Neuronal stem cell (in vitro differentiated cells): ENCODE measurements around the gene CERS1.

Source experiments
- DNase-seq: peaks from one replicate; pipeline ENCODE4 v3.0.0-alpha.2; 2013; ENCODE audit warnings: low spot score
- H2AFZ ChIP-seq: one replicate; pipeline ENCODE4 v1.6.1; 2013; ENCODE audit warnings: mild to moderate bottlenecking, low read length, inconsistent platforms
- H2AK5ac ChIP-seq: 2 replicates; pipeline ENCODE4 v1.6.1; 2013; ENCODE audit warnings: low read depth, mild to moderate bottlenecking, inconsistent platforms, low read length, moderate library complexity, mixed read lengths
- H2BK120ac ChIP-seq: 2 replicates; pipeline ENCODE4 v1.6.1; 2013; ENCODE audit warnings: low read depth, mild to moderate bottlenecking, inconsistent platforms, low read length, moderate library complexity, mixed read lengths
- H2BK12ac ChIP-seq: one replicate; pipeline ENCODE4 v1.6.1; 2013; ENCODE audit warnings: low read length, inconsistent platforms
- H2BK15ac ChIP-seq: 2 replicates; pipeline ENCODE4 v1.6.1; 2013; ENCODE audit warnings: mild to moderate bottlenecking, low read length, inconsistent platforms, mixed read lengths
- H2BK5ac ChIP-seq: one replicate; pipeline ENCODE4 v1.6.1; 2013; ENCODE audit warnings: inconsistent platforms, mild to moderate bottlenecking, low read length, moderate library complexity
- H3K14ac ChIP-seq: one replicate; pipeline ENCODE4 v1.6.1; 2013; ENCODE audit warnings: low read length, inconsistent platforms
- H3K18ac ChIP-seq: 2 replicates; pipeline ENCODE4 v1.6.1; 2013; ENCODE audit warnings: low read length, inconsistent platforms
- H3K23ac ChIP-seq: 2 replicates; pipeline ENCODE4 v1.6.1; 2013; ENCODE audit warnings: low read depth, mild to moderate bottlenecking, mixed read lengths, low read length, inconsistent platforms; ENCODE audit not compliant: poor library complexity
- H3K27ac ChIP-seq: replicated peaks from 3 replicates; pipeline ENCODE4 v1.5.1; 2013; ENCODE audit warnings: low read length, inconsistent platforms
- H3K27me3 ChIP-seq, 3 experiments: 2 replicates each; pipeline ENCODE4 v1.6.1; 2013; ENCODE audit warnings: low read length in 3 of 3, mild to moderate bottlenecking in 2 of 3, inconsistent platforms in 1 of 3, low read depth in 1 of 3, mixed read lengths in 1 of 3, moderate library complexity in 1 of 3; ENCODE audit not compliant: control insufficient read depth in 3 of 3, insufficient read depth in 3 of 3
- H3K36me3 ChIP-seq, 2 donors: replicated peaks in 1 of 2; 2 replicates each; pipeline ENCODE4 v1.6.1; 2013; ENCODE audit warnings: low read length in 2 of 2; ENCODE audit not compliant: control insufficient read depth in 2 of 2, insufficient read depth in 2 of 2
- H3K4ac ChIP-seq: 2 replicates; pipeline ENCODE4 v1.6.1; 2013; ENCODE audit warnings: inconsistent platforms, mild to moderate bottlenecking, low read length, moderate library complexity
- H3K4me1 ChIP-seq, 2 donors: 1 replicate in 1 of 2; 2 replicates in 1 of 2; pipeline ENCODE4 v1.6.1; 2013; ENCODE audit warnings: low read length in 2 of 2, low read depth in 1 of 2; ENCODE audit not compliant: control insufficient read depth in 2 of 2, insufficient read depth in 1 of 2
- H3K4me2 ChIP-seq: one replicate; pipeline ENCODE4 v1.6.1; 2013; ENCODE audit warnings: mild to moderate bottlenecking, low read length, inconsistent platforms; ENCODE audit not compliant: insufficient read depth, poor library complexity, severe bottlenecking
- H3K4me3 ChIP-seq, 2 donors: 2 replicates each; pipeline ENCODE4 v1.5.1; 2013; ENCODE audit warnings: low read length in 2 of 2, mild to moderate bottlenecking in 2 of 2, inconsistent platforms in 1 of 2, moderate library complexity in 1 of 2
- H3K79me1 ChIP-seq: one replicate; pipeline ENCODE4 v1.6.1; 2013; ENCODE audit warnings: low read depth, mild to moderate bottlenecking, inconsistent platforms, low read length, moderate library complexity
- H3K9ac ChIP-seq: one replicate; pipeline ENCODE4 v1.6.1; 2013; ENCODE audit warnings: mild to moderate bottlenecking, low read depth, low read length, inconsistent platforms; ENCODE audit not compliant: poor library complexity
- H3K9me3 ChIP-seq, 2 donors: replicated peaks in 1 of 2; 2 replicates each; pipeline versions ENCODE3 to v1.6.1; 2013; ENCODE audit warnings: low read length in 2 of 2, mild to moderate bottlenecking in 2 of 2, inconsistent platforms in 1 of 2, low read depth in 1 of 2, mixed read lengths in 1 of 2, moderate library complexity in 1 of 2; ENCODE audit not compliant: control insufficient read depth in 2 of 2, insufficient read depth in 1 of 2
- H4K8ac ChIP-seq: one replicate; pipeline ENCODE4 v1.6.1; 2013; ENCODE audit warnings: low read depth, mild to moderate bottlenecking, inconsistent platforms, low read length, moderate library complexity
- H4K91ac ChIP-seq: one replicate; pipeline ENCODE4 v1.6.1; 2013; ENCODE audit warnings: low read length, low read depth, mild to moderate bottlenecking, inconsistent platforms; ENCODE audit not compliant: poor library complexity
- WGBS, 2 donors: extraction: QIAGEN DNeasy Blood & Tissue Kit; methylation state at CpG; one replicate each; pipeline ENCODE4 v1.1.7; 2013; ENCODE audit warnings: missing lambda C conversion rate in 2 of 2, mixed read lengths in 1 of 2; ENCODE audit not compliant: insufficient read length in 2 of 2, insufficient replicate concordance in 1 of 2; ENCODE audit errors: extremely low coverage in 2 of 2; 5-methylcytosine and 5-hydroxymethylcytosine counted together

CERS1 gene

GRCh38 chr19:18898081-18898606 lies 2.2 kb upstream of the CERS1 start:
- H2BK12ac ChIP-seq, result peak overlapping the region; percentile 33
- no peaks in the 10 kb centered on the region for H3K79me1 ChIP-seq
- no peak overlapping the region for H4K8ac ChIP-seq
- no peak overlapping the region for H3K14ac ChIP-seq
- peaks cover 13 to 40% of the 10 kb centered on the region in 2 donors for H3K36me3 ChIP-seq
- H3K4me2 ChIP-seq, result no peak overlapping the region
- H3K4me3 ChIP-seq, result no peak overlapping the region
- peaks cover 12 to 25% of the 10 kb centered on the region in 2 donors for H3K4me1 ChIP-seq
- H3K4ac ChIP-seq, result no peak overlapping the region
- no peak overlapping the region for H2BK120ac ChIP-seq
- H3K23ac ChIP-seq, result peak overlapping the region; percentile 11
- H2AK5ac ChIP-seq, result peak overlapping the region; percentile 93
- no peak for DNase-seq
- peak overlapping the region; percentile 7 for H3K9ac ChIP-seq
- no peak overlapping the region for H4K91ac ChIP-seq
- no peak overlapping the region for H2BK15ac ChIP-seq
- H2BK5ac ChIP-seq, result peak overlapping the region; percentile 72
- H3K18ac ChIP-seq, result peak overlapping the region; percentile 87
- H3K27ac ChIP-seq, result peak overlapping the region; percentile 22
- no CpG with 5 or more reads among the region's 18 CpGs for WGBS, 2 donors
- no peak overlapping the region for H2AFZ ChIP-seq
- peaks cover 0 to 8% of the 10 kb centered on the region in 2 donors for H3K9me3 ChIP-seq
- peaks cover 0 to 6% (median 0%) of the 10 kb centered on the region in 3 experiments for H3K27me3 ChIP-seq

- Histone ChIP-seq H3K9me3 (peaks cover 0 to 8% of the 10 kb centered on the region in 2 donors), H2AFZ (no peak overlapping the region), H2BK5ac (peak overlapping the region; percentile 82), H3K4me3 (peak overlapping the region in 1 of 2 donors; percentile 4), H3K27me3 (peaks cover 0 to 6% (median 0%) of the 10 kb centered on the region in 3 experiments), H3K9ac (peak overlapping the region; percentile 50), H3K79me1 (no peaks in the 10 kb centered on the region), H3K4ac (no peak overlapping the region), H3K18ac (peak overlapping the region; percentile 65), H4K8ac (no peak overlapping the region), H4K91ac (no peak overlapping the region), H3K4me1 (peaks cover 12 to 25% of the 10 kb centered on the region in 2 donors), H3K23ac (peak overlapping the region; percentile 69), H3K27ac (no peak overlapping the region), H2BK15ac (peak overlapping the region; percentile 79), H2BK12ac (no peak overlapping the region), H2BK120ac (no peak overlapping the region), H3K36me3 (peaks cover 14 to 40% of the 10 kb centered on the region in 2 donors), H3K4me2 (no peak overlapping the region), H3K14ac (no peak overlapping the region), H2AK5ac (peak overlapping the region; percentile 92)
- WGBS, 2 donors, result no CpG with 5 or more reads among the region's 25 CpGs
- no peak for DNase-seq
Measured at GRCh38 chr19:18897094-18898029, 1.4 kb upstream of the CERS1 start.

DNA sequence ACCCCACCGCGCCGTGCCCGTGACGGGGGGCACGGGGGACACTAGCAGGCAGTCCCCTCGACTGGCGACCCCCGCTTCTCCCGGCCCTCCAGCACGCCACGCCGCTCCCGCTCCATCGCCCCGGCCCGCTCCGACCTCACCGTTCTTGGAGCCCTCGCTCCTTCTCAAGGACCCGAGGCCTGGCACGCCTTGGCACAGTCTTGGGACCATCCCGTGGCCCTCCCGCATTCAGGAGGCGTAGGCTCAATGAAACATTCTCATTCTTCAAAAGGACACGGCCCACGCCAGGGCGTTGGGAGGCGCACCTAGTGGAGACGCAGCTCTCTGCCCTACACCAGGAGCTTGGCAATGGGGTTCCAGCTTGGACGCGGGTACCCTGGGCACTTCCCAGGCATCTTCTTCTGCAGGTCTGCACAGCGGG lies 473 bp upstream of the CERS1 start:
- Histone ChIP-seq H3K36me3 (peaks cover 15 to 44% of the 10 kb centered on the region in 2 donors), H3K4me1 (peaks cover 12 to 25% of the 10 kb centered on the region in 2 donors), H4K8ac (peak overlapping the region; percentile 82), H2BK120ac (peak overlapping the region; percentile 87), H3K14ac (peak overlapping the region; percentile 94), H2BK5ac (peak overlapping the region; percentile 82), H3K18ac (peak overlapping the region; percentile 98), H3K23ac (peak overlapping the region; percentile 80), H3K27ac (no peak overlapping the region), H3K9ac (peak overlapping the region; percentile 88), H3K4me3 (peak overlapping the region in 1 of 2 donors; percentile 71), H3K4ac (peak overlapping the region; percentile 37), H3K27me3 (peaks cover 0 to 6% (median 0%) of the 10 kb centered on the region in 3 experiments), H4K91ac (no peak overlapping the region), H2AFZ (peak overlapping the region; percentile 66), H3K9me3 (peaks cover 0 to 7% of the 10 kb centered on the region in 2 donors), H2BK12ac (peak overlapping the region; percentile 90), H2BK15ac (peak overlapping the region; percentile 58), H3K4me2 (peak overlapping the region; percentile 49), H2AK5ac (peak overlapping the region; percentile 92), H3K79me1 (no peaks in the 10 kb centered on the region)
- no CpG with 5 or more reads among the region's 33 CpGs for WGBS, 2 donors
- DNase-seq, result no peak
